GM12878 (cell line): ENCODE results near the gene NAV2. TPM values are rescaled to one million over a fixed set of nuclear protein-coding genes. Genes with fewer than 3 reads are reported as not detected.

Source experiments
- ATAC-seq: fragments of 200-7000 bp; cut with Tn5 transposase; 3 replicates; pipeline ENCODE4 v1.9.1; 2020; ENCODE audit warnings: mild to moderate bottlenecking, moderate library complexity
- BruUV-seq: library from RNA; stranded (reverse); fragments of 400-500 nt; replicated peaks from 2 replicates; lab custom pipeline; 2021; lab: Mats Ljungman, UMichigan
- CTCF ChIA-PET: fragments of 300-600 bp; sonication (Branson Sonifier 250); formaldehyde crosslinking; extraction: SDS; loops from one replicate; lab custom pipeline; 2021; ENCODE audit warnings: inconsistent platforms; lab: Yijun Ruan, JAX
- POLR2A ChIA-PET: fragments of 350-600 bp; formaldehyde crosslinking; extraction: SDS; loops from one replicate; lab custom pipeline; 2021; ENCODE audit warnings: inconsistent platforms; lab: Charles Lee
- RAD21 ChIA-PET: fragments of 300-600 bp; sonication (Branson Sonifier 250); formaldehyde crosslinking; loops from one replicate; lab custom pipeline; 2023; ENCODE audit warnings: antibody characterized with exemption; ENCODE audit not compliant: unreplicated experiment; lab: Charles Lee
- SMC1A ChIA-PET: fragments of 300-600 bp; sonication (Branson Sonifier 250); formaldehyde crosslinking; loops from one replicate; lab custom pipeline; 2023; ENCODE audit not compliant: unreplicated experiment, uncharacterized antibody; lab: Charles Lee
- DNase-seq: peaks from one replicate; pipeline ENCODE4 v3.0.0-alpha.2; 2011; ENCODE audit warnings: low read depth, low spot score
- FAIRE-seq: peaks from 3 replicates; lab custom pipeline; 2011; peaks lifted over from hg19 to GRCh38; lab: Jason Lieb, UNC
- H2AFZ ChIP-seq: 2 replicates; pipeline ENCODE4 v1.6.0; 2011; ENCODE audit warnings: low read depth, low read length, control low read depth; ENCODE audit not compliant: control insufficient read depth
- H3K27ac ChIP-seq: 2 replicates; pipeline ENCODE4 v1.5.1; 2011; ENCODE audit warnings: control low read depth; ENCODE audit not compliant: control insufficient read depth, insufficient read depth
- H3K27me3 ChIP-seq, 2 experiments: replicated peaks in 1 of 2; 2 replicates each; pipeline versions ENCODE4 v1.6.0 to v1.6.1; 2011; ENCODE audit warnings: low read length in 1 of 2; ENCODE audit not compliant: control insufficient read depth in 2 of 2, insufficient read depth in 2 of 2
- H3K36me3 ChIP-seq, 2 experiments: 2 replicates each; pipeline ENCODE4 v1.5.1; 2011; ENCODE audit warnings: low read length in 1 of 2; ENCODE audit not compliant: control insufficient read depth in 2 of 2, insufficient read depth in 2 of 2
- H3K4me1 ChIP-seq: 2 replicates; pipeline ENCODE4 v1.6.1; 2011; ENCODE audit warnings: mild to moderate bottlenecking, low read length, moderate library complexity, mixed read lengths; ENCODE audit not compliant: control insufficient read depth, insufficient read depth
- H3K4me2 ChIP-seq: 2 replicates; pipeline ENCODE4 v1.6.0; 2011; ENCODE audit warnings: control low read depth; ENCODE audit not compliant: control insufficient read depth, insufficient read depth
- H3K4me3 ChIP-seq: fragments of 200-600 bp; sonication (generic); 2 replicates; pipeline ENCODE4 v1.5.1; 2016
- H3K79me2 ChIP-seq: 2 replicates; pipeline ENCODE4 v1.6.0; 2011; ENCODE audit warnings: low read length; ENCODE audit not compliant: control insufficient read depth, insufficient read depth
- H3K9ac ChIP-seq: 2 replicates; pipeline ENCODE4 v1.8.0; 2011; ENCODE audit warnings: low read length, control low read depth, mixed read lengths; ENCODE audit not compliant: control insufficient read depth, insufficient read depth
- H3K9me3 ChIP-seq: replicated peaks from 3 replicates; pipeline ENCODE4 v1.5.1; 2011; ENCODE audit warnings: mild to moderate bottlenecking, low read length; ENCODE audit not compliant: control insufficient read depth, insufficient read depth
- H4K20me1 ChIP-seq: 2 replicates; pipeline ENCODE4 v1.6.0; 2011; ENCODE audit not compliant: control insufficient read depth, insufficient read depth
- CREM ChIP-seq: IDR thresholded peaks from 2 replicates; pipeline ENCODE4 v1.6.1; 2014; ENCODE audit warnings: antibody characterized with exemption, low read depth
- HDGF ChIP-seq: fragments of 450-650 bp; IDR thresholded peaks from 2 replicates; pipeline ENCODE4 v1.6.1; 2016; ENCODE audit warnings: antibody characterized with exemption
- KAT2A ChIP-seq: conservative IDR thresholded peaks from 2 replicates; pipeline ENCODE4 v1.6.1; 2011; ENCODE audit warnings: low read depth, low read length; ENCODE audit not compliant: control insufficient read depth
- LARP7 ChIP-seq: fragments of 450-650 bp; IDR thresholded peaks from 2 replicates; pipeline ENCODE4 v1.6.1; 2017; ENCODE audit warnings: mild to moderate bottlenecking
- SMAD1 ChIP-seq: fragments of 450-650 bp; IDR thresholded peaks from 2 replicates; pipeline ENCODE4 v1.6.1; 2018; ENCODE audit warnings: mild to moderate bottlenecking, low read depth; ENCODE audit not compliant: partially characterized antibody
- SMAD5 ChIP-seq: IDR thresholded peaks from 2 replicates; pipeline ENCODE4 v1.6.1; 2016; ENCODE audit warnings: antibody characterized with exemption, low read depth
- SRF ChIP-seq, 2 experiments: IDR thresholded peaks; 2 replicates each; pipeline ENCODE4 v1.6.1; 2011; ENCODE audit warnings: low read depth in 2 of 2, low read length in 2 of 2, mild to moderate bottlenecking in 1 of 2, moderate library complexity in 1 of 2
- YY1 ChIP-seq: IDR thresholded peaks from 2 replicates; pipeline ENCODE4 v1.6.1; 2011; ENCODE audit warnings: low read depth, mild to moderate bottlenecking, low read length
- WGBS: methylation state at CpG from one replicate; pipeline ENCODE4 v1.1.6; 2016; ENCODE audit warnings: low lambda C conversion rate; ENCODE audit not compliant: insufficient replicate concordance, insufficient coverage; ENCODE audit errors: missing lambda C conversion rate; 5-methylcytosine and 5-hydroxymethylcytosine counted together
- in situ Hi-C: fragments of 300-500 bp; cut with MboI; formaldehyde crosslinking; loops from 9 replicates; pipeline ENCODE4 v1.14.3; 2018; ENCODE audit warnings: mixed read lengths
- intact Hi-C: fragments of 100-400 bp; cut with micrococcal nuclease; formaldehyde crosslinking; loops from one replicate; pipeline ENCODE4 v1.14.2; 2022; ENCODE audit not compliant: unreplicated experiment
- polyA plus RNA-seq, 11 experiments: library from polyadenylated mRNA; depleted of rRNA in 4 of 11; unstranded in 6 of 11; stranded (reverse) in 5 of 11; fragments of >200 nt; fragmentation: Nextera tagmentation in 4 of 11; fragmentation: Illumina TruSeq in 1 of 11; extraction: Ambion mirVana in 4 of 11; extraction: Trizol in 1 of 11; gene quantifications; 1 replicate in 1 of 11; 2 replicates in 10 of 11; pipeline versions ENCODE4 v1.2.1 to v1.2.3, GENCODE V29; 2011 to 2016; ENCODE audit warnings: inconsistent platforms in 2 of 11, missing spikeins in 2 of 11, low read depth in 1 of 11
- total RNA-seq, 4 experiments: library from RNA; depleted of rRNA in 3 of 4; stranded (reverse); fragments of >200 nt in 3 of 4; fragmentation: Illumina TruSeq in 1 of 4; extraction: Trizol in 1 of 4; gene quantifications; 2 replicates each; pipeline versions ENCODE4 v1.2.1 to v1.2.3, GENCODE V29; 2013 to 2021
- TF ChIP-seq, protein P1 (sequence below): IDR thresholded peaks from 2 replicates; pipeline ENCODE4 v1.6.1; 2012; ENCODE audit warnings: low read depth, low read length, improper control_type of control experiment
- TF ChIP-seq, protein P2 (sequence below): fragments of 450-650 bp; IDR thresholded peaks from 2 replicates; pipeline ENCODE4 v1.6.1; 2017; ENCODE audit warnings: mild to moderate bottlenecking, moderate library complexity
- TF ChIP-seq, protein P3 (sequence below): fragments of 450-650 bp; IDR thresholded peaks from 2 replicates; pipeline ENCODE4 v1.6.1; 2017; ENCODE audit warnings: mild to moderate bottlenecking, low read depth, inconsistent platforms; ENCODE audit not compliant: poor library complexity, severe bottlenecking
- TF ChIP-seq, protein P4 (sequence below): fragments of 450-650 bp; formaldehyde crosslinking; IDR thresholded peaks from 2 replicates; pipeline ENCODE4 v1.5.0; 2022; ENCODE audit warnings: mild to moderate bottlenecking, missing genetic modification characterization
- TF ChIP-seq, protein P5 (sequence below): IDR thresholded peaks from 2 replicates; pipeline ENCODE4 v1.6.1; 2012; ENCODE audit warnings: low read depth, low read length, improper control_type of control experiment

Gene NAV2
- total and polyA plus RNA-seq, 10 of the 15 experiments (the other 5 are each of a cell fraction or from before 2014, with no cell fraction given) = 0.35 to 6.1 (median 1.1) TPM

DNA sequence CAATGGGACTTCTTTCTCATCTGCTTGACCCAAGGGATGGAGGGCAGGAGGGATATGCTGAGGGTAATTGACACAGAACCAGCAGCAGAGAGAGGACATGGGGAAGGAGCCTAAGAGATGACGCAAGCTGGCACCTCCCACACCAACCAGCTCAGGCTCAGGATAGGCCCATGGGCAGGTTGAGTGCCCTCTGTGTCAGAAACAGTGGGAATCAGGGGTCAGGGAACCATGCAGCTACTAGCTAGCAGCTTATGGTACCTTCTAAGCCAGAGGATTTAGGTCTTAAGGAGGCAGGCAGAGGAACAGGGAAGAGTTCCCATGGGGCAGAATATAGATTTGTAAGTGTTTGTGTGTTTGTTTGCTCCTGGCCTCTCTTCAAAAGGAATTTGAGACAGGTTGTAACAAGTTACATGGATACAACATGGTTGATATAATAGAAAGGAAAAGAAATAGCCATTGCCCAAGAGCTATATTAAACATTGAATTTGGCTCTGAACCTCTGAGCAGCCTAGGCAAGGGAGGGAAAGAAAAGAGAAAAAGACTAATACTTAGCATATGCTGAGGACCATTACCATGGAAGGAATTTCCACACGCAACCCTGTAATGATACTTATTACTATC lies 39.9 kb upstream of the NAV2 start:
- ChIA-PET POLR2A (no interaction called here), RAD21 (no interaction called here), SMC1A (no interaction called here), CTCF (no interaction called here)
- WGBS = 59% methylated on average over 2 of the region's 2 CpGs
- H3K27ac ChIP-seq = no peak overlapping the region
- no TSS peak for BruUV-seq
- no peak overlapping the region for H3K4me2 ChIP-seq
- no peak for ATAC-seq
- H3K36me3 ChIP-seq = no peaks in the 10 kb centered on the region
- no peak overlapping the region for H3K9ac ChIP-seq
- in situ Hi-C loops (no loop called here), intact Hi-C loops (no loop called here)
- H3K4me1 ChIP-seq = peaks cover 5% of the 10 kb centered on the region; the same call in 1 of the 2 replicates
- H2AFZ ChIP-seq = no peak overlapping the region
- no peaks in the 10 kb centered on the region for H3K79me2 ChIP-seq
- H4K20me1 ChIP-seq = no peaks in the 10 kb centered on the region
- FAIRE-seq = no peak
- no peak for DNase-seq
- no peaks in the 10 kb centered on the region; a peak in 1 of 4 replicates for H3K27me3 ChIP-seq
- H3K4me3 ChIP-seq = no peak overlapping the region
- H3K9me3 ChIP-seq = no peaks in the 10 kb centered on the region
- TF ChIP-seq, protein P1, sequence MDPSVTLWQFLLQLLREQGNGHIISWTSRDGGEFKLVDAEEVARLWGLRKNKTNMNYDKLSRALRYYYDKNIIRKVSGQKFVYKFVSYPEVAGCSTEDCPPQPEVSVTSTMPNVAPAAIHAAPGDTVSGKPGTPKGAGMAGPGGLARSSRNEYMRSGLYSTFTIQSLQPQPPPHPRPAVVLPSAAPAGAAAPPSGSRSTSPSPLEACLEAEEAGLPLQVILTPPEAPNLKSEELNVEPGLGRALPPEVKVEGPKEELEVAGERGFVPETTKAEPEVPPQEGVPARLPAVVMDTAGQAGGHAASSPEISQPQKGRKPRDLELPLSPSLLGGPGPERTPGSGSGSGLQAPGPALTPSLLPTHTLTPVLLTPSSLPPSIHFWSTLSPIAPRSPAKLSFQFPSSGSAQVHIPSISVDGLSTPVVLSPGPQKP = no peak
- TF ChIP-seq, protein P2, sequence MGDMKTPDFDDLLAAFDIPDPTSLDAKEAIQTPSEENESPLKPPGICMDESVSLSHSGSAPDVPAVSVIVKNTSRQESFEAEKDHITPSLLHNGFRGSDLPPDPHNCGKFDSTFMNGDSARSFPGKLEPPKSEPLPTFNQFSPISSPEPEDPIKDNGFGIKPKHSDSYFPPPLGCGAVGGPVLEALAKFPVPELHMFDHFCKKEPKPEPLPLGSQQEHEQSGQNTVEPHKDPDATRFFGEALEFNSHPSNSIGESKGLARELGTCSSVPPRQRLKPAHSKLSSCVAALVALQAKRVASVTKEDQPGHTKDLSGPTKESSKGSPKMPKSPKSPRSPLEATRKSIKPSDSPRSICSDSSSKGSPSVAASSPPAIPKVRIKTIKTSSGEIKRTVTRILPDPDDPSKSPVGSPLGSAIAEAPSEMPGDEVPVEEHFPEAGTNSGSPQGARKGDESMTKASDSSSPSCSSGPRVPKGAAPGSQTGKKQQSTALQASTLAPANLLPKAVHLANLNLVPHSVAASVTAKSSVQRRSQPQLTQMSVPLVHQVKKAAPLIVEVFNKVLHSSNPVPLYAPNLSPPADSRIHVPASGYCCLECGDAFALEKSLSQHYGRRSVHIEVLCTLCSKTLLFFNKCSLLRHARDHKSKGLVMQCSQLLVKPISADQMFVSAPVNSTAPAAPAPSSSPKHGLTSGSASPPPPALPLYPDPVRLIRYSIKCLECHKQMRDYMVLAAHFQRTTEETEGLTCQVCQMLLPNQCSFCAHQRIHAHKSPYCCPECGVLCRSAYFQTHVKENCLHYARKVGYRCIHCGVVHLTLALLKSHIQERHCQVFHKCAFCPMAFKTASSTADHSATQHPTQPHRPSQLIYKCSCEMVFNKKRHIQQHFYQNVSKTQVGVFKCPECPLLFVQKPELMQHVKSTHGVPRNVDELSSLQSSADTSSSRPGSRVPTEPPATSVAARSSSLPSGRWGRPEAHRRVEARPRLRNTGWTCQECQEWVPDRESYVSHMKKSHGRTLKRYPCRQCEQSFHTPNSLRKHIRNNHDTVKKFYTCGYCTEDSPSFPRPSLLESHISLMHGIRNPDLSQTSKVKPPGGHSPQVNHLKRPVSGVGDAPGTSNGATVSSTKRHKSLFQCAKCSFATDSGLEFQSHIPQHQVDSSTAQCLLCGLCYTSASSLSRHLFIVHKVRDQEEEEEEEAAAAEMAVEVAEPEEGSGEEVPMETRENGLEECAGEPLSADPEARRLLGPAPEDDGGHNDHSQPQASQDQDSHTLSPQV = no peak
- TF ChIP-seq YY1 (no peak), CREM (no peak), SMAD5 (no peak), SRF (IDR thresholded peaks at IDR 0.05; ENCODE audit: low read depth in 2 of 2, low read length in 2 of 2) (no peak), HDGF (no peak), LARP7 (no peak), SMAD1 (no peak), KAT2A (no peak)
- TF ChIP-seq, protein P3, sequence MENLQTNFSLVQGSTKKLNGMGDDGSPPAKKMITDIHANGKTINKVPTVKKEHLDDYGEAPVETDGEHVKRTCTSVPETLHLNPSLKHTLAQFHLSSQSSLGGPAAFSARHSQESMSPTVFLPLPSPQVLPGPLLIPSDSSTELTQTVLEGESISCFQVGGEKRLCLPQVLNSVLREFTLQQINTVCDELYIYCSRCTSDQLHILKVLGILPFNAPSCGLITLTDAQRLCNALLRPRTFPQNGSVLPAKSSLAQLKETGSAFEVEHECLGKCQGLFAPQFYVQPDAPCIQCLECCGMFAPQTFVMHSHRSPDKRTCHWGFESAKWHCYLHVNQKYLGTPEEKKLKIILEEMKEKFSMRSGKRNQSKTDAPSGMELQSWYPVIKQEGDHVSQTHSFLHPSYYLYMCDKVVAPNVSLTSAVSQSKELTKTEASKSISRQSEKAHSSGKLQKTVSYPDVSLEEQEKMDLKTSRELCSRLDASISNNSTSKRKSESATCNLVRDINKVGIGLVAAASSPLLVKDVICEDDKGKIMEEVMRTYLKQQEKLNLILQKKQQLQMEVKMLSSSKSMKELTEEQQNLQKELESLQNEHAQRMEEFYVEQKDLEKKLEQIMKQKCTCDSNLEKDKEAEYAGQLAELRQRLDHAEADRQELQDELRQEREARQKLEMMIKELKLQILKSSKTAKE = no peak
- TF ChIP-seq, protein P4, sequence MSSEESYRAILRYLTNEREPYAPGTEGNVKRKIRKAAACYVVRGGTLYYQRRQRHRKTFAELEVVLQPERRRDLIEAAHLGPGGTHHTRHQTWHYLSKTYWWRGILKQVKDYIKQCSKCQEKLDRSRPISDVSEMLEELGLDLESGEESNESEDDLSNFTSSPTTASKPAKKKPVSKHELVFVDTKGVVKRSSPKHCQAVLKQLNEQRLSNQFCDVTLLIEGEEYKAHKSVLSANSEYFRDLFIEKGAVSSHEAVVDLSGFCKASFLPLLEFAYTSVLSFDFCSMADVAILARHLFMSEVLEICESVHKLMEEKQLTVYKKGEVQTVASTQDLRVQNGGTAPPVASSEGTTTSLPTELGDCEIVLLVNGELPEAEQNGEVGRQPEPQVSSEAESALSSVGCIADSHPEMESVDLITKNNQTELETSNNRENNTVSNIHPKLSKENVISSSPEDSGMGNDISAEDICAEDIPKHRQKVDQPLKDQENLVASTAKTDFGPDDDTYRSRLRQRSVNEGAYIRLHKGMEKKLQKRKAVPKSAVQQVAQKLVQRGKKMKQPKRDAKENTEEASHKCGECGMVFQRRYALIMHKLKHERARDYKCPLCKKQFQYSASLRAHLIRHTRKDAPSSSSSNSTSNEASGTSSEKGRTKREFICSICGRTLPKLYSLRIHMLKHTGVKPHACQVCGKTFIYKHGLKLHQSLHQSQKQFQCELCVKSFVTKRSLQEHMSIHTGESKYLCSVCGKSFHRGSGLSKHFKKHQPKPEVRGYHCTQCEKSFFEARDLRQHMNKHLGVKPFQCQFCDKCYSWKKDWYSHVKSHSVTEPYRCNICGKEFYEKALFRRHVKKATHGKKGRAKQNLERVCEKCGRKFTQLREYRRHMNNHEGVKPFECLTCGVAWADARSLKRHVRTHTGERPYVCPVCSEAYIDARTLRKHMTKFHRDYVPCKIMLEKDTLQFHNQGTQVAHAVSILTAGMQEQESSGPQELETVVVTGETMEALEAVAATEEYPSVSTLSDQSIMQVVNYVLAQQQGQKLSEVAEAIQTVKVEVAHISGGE (CRISPR knock-in tag) = no peak
- TF ChIP-seq, protein P5, sequence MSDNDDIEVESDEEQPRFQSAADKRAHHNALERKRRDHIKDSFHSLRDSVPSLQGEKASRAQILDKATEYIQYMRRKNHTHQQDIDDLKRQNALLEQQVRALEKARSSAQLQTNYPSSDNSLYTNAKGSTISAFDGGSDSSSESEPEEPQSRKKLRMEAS = no peak
